Pulmonary artery endothelial cell (primary cell): ENCODE results near the gene CAMTA1. TPM values are rescaled to one million over a fixed set of nuclear protein-coding genes. Genes with fewer than 3 reads are reported as not detected.

Experiments used
- DNase-seq: peaks from one replicate; pipeline ENCODE4 v3.0.0-alpha.2; 2011; ENCODE audit warnings: low read depth, low spot score
- total RNA-seq: library from RNA; depleted of rRNA; stranded (reverse); fragments of >200 nt; gene quantifications from 2 replicates; pipeline ENCODE4 v1.2.3, GENCODE V29; 2014

Gene CAMTA1
- total RNA-seq, 1 donor from 2014 or later = 54.0 TPM

DNA sequence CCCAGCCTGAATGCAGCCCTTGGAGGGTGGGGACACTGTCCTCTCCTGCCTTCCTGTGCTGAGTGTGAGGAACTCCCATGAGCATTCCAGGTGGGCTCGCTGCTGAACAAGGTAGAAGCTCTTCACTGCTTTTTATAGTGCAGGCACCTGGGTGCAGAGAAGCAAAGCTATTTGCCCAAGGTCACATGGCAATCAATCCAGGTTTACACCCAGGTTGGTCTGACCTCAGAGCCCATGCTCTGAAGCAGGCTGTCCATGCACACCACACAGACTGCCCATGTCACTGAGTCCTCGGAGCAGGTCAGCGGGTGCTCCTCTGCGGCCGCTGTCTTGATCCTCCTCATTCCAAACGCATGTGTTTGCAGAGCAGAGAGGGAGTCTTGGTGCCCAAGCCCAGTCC is 662.5 kb downstream of the CAMTA1 start:
- no peak for DNase-seq

DNA sequence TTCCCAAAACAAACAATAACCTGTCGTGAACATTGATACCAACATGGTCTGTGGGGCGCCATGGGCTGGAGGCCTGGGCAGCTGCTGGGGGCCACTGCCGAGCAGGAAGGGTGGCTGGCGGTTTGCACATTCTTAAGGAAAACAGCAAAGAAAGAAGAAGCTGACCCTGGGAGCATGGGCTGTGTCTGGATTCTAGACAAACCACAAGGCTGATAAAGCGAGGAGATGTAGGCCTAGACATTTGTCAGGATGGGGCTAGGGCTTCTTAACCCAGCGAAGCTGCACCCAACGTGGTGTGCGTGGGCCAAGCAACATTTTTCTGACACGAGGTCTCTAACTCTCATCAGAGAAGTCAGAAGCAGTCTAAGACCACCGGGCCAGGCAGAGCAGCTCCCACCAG is 663.7 kb downstream of the CAMTA1 start:
- no peak for DNase-seq

DNA sequence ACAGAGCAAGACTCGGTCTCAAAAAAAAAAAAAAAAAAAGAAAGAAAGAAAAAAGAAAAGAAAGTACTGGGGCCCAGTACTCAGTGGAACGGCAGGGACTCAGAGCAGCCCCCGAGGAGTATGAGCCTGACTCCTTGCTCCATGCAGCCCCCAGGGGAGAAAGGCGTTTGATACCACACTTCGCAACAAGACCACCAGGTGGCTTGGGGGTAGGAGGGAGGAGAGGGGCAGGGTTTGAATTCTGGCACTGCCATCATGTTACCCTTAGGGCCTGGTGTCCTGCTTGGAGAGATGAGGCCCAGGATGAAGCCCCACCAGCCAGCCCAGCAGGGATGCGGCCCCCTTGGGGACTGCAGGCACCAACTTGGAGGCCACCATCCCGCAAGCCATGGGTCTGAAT is 664.5 kb downstream of the CAMTA1 start:
- no peak for DNase-seq

DNA sequence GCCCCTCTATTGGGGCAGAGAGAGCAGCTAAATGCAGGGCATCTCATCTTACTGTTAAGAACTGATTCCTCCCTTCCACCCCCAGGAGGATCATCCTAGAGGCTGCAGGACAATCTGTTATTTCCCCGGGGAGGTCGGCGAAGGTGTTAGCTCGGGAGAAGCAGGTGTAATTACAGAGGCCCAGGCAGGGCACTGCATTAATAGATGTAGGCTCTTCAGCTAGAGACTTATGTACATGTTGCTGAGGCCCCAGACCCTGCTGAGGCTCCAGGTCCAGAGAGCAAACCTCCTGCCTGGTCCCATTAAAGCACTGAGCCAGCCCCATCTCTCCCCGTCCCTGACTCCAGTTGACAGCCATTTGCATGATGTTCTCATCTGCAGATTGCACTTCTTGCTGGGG is 665.6 kb downstream of the CAMTA1 start:
- DNase-seq = no peak

DNA sequence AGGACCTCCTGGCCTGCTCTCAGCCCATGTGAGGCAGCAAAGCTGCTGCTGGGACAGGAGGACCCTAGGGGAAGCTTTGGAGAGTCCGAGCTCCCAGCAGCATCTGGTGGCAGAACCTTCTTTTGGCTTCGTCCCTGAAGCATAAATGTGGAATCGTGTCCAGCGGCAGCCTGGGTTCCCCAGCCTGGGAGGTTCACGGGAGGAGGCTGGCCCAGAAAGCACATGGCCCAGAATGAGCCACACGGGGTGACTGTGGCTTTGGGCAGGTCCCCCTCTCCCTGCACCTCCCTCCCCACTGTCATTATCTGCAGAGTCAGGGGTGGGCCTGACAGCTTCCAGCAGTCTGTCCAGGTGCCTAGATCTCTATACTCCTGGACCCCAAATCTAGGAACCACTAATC is 667.8 kb downstream of the CAMTA1 start:
- no peak for DNase-seq

DNA sequence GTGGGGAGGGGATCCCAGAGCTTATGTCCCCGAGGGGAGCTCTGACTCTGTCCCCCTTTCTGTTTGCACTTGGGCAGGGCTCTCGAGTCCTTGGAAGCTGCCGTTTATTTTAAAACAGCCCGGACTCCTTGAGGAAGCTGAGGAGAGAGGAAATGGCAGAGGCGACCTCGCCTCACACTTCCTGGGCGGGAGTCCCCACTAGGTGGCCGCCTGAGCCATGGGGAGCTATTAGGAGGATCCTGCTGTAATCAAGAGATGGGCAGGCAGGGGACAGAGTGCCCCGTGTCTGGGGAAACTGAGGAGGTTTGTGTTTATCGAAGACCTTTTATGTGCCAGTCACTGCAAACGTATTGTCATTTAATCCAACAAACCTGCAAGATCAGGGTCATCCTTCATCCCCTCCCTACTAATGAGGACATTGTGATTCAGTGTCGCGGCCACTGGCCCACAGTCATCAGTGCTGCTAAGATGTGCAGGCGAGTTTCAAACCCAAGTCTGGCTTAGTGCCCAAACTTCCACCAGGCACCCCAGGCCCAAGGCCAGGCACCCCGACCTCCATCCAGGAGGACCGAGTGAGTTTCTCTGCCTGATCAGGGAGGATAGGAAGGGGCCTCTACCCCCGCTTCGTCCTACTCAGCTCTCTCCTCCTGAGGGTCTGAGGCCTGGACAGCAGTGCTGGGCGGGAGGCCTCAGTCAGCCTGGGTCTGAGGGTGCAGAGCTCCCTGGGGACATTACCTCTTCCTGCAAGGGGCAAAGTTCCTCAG is 669.0 kb downstream of the CAMTA1 start:
- no peak for DNase-seq

DNA sequence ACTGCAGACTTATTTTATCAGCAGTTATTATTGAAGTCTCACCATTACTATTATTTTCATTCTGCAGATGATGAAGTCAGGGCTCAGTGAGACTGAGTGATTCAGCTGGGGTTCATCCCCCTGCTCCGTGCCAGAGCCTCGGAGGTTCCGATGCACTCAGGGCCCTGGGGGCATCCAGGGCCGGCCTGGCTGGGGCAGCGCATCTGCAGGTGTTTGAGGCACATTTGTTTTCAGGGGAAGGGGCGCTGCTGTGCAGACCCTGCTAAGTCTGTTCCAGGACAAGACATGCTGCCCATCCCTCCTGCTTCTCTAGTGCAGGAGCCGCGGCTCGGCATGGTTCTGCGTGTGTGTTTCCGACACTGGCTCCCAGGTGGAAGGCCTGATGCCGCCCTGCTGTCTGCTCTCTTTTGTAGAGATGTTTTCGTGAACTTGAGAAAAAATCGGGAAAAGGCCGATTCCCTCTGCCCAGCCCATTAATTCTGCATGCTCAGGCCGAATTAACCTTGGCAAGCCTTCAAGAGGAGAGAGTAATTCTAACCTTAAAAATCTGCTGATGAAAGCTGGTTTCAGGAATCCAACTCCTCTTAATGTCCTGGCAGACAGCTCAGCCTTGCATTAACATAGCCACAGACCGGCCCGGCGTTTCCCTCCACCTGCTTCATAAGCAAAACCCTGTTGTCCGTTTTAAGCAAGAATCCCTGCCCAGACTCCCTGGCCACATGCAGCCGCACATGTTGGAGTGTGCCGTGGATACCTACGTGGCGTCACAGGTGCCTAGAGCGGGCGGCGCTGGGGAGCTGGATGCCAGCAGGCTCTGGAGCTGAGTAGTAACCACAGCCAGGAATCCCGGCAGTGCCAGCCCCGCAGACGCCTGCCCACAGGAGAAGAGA is 669.9 kb downstream of the CAMTA1 start:
- no peak for DNase-seq

DNA sequence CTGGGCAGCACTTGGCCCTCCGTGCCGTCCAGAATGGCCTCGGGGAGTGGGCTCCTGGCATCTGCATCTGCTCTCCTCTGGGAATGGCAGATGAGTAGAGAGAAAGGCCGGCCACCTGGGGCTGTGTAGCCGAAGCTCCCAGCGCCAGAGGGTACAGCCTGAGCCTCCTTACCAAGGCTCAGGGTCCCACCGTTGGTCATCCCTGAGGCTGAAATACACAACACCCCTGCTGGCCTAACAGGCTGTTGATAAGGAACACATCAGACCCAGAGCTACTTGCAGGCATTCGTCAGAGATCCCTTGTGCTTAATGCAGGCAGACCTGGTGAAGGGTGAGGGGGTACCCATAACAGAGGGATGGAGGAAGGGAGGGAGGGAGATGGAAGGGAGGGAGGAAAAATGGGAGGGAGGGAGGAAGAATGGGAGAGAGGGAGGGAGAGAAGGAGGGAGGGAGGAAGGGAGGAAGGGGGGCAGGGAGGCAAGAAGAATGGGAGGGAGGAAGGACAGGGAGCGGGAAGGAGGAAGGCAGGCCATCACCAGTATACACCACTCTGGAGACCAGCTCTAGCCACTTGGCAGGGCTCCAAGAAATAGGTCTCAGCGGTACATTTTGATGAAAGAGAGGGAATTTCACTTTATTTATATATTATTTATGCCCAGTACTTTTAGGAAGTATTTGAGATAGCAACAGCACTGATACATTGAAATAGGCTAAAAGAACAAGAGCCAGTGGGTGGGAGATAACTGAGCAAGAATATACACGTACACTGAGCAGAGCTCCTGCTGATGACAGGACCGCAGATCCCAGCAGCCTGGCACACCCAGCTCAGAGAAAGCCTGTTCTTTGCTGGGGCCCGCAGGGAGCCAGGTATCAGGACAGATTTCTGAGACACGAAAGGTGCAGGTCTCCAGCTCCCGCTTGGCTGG is 670.8 kb downstream of the CAMTA1 start:
- DNase-seq = no peak

DNA sequence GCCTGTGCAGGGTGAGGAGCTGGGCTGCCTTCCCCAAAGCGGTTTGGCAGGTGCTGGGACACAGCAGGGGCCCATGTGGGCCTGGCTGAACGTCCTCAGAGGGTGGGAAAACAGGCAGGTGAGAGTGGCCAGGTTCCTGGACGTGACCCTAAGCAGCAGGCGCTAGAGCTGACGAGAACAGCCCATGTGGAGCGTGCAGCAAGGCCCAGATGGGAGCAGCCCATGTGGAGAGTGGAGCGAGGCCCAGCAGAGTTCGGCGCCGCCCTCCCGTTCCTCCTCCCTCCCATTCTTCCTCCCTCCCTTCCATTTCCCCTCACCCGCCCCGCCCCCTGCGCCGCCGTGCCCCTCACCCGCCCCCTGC is 671.4 kb downstream of the CAMTA1 start:
- DNase-seq = no peak

DNA sequence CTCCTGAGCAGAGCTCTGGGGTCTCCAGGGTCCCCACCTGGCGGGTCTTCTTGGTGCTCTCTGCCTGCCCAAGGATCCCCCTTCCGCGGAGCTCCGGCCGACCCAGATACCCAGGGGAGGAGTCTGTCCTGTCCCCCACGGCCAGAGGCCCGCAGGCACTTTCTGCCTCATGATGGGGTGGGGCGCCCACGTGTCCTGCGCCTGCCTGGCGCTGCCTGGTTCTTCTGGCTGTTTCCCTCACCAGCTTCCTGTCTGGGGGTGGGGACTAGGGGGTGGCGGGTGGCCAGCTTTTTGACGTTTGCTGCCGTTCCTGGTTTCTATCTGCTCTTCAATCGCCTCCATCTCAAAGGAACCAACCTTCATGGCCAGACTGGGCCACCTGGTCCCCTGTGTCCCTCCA is 672.6 kb downstream of the CAMTA1 start:
- DNase-seq = no peak

DNA sequence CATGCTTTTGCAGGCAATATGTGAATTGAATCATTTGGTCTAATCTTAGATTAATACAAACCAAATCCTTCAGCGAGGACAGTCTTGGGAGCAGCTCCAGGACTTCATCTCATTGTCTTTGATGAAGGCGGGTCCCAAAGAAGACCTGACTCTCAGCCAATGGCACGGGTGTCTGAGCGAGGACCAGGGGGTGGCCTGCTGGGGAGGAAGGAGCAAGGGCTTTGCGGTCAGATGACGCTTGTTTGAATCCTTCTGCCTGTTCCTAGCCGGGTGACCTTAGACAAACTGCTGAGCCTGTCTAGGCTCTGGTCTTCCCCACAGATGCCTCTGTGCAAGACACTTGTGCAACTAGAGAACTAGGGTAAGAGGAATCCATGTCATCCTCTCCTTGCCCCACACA is 673.7 kb downstream of the CAMTA1 start:
- no peak for DNase-seq

DNA sequence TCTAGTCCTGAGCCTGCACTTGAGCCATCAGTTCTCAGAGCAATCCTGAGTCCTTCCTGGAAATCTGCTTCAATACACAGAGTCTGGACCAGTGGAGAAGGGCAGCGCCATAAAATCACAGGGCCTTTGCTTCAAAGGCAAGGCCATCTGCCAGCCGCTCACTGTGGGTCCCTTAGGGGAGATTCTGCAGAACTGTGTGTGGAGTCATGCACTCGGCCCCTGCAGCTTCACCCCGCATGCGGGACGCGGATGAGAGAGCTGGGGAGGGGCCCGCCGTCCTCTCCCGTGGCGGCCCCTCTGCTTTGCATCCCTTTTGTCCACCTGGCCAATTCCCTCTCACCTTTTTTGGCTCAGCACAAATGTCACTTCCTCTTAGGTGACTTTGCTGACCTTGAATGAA is 674.7 kb downstream of the CAMTA1 start:
- no peak for DNase-seq

DNA sequence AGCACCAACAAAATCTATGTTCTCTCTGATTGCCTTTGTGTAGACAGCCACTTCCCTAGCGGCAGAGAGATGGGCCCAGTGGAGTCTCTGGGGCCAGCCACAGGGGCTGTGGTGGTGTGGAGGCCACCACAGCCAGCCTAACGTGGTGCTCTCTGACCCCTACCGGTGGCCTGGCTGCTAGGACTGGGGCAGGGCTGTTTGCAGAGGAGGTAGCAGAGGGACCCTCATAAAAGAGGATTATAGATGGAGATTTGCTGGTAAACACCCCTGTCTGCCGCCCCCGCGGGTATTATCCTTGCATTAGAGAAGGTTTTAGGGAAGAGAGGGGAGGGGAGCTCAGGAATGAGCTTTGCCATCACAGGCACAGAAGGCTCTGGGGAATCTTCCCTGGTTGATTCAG is 675.6 kb downstream of the CAMTA1 start:
- DNase-seq = no peak

DNA sequence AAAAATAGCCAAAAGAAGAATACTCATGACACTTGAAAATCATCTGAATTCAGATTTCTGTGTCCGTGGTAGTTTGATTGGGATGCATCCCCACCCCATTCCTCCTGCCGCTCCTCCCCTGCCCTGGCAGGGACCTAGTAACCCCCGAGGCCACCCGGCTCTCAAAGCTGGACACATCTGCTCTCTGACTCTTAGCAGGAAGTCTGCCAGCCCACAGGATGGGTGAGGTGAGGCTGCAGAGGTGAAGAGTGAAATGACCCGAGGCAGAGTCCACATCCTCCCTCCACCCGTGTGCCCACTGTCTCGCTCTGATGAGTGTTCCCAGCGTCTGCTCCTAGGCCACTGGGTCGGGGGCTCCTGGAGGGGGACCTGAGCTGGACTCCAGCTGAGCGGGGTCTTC is 677.4 kb downstream of the CAMTA1 start:
- no peak for DNase-seq

DNA sequence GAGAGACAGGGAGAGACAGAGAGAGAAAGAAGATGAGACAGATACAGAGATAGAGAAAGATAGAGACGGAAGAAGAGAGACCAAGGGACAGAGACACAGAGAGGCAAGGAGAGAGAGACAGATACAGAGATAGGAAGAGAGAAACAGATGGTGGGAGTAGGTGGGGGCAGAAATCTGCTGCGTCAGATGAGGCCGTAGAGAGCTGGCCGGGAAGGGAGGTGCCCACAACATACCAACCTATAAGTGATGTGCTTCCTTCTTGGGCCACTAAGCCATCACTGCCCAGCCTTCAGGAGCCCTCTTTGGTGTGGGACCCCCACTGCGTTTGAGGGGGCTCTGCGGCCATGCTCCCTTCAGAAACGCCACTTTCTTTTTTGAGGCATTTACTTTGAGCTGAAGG is 678.3 kb downstream of the CAMTA1 start:
- no peak for DNase-seq

DNA sequence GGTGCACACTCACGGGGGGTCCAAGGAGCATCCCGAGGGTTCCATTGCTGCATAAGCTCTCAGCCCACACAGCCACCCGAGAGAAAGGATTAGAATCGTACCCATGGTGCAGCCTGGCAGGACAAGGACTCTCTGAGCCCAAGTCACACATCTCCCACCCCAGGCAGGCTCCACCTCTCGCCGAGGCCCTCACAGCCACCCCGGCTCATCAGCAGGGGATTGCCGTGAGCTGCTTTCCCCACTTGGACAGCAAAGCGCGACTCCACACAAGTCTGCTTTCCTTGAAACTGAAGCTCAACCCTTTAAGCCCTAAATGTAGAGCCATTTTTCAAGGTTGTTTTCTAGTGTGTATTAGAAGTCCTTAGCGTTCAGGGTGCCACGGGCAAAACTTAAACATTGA is 679.5 kb downstream of the CAMTA1 start:
- DNase-seq = no peak

DNA sequence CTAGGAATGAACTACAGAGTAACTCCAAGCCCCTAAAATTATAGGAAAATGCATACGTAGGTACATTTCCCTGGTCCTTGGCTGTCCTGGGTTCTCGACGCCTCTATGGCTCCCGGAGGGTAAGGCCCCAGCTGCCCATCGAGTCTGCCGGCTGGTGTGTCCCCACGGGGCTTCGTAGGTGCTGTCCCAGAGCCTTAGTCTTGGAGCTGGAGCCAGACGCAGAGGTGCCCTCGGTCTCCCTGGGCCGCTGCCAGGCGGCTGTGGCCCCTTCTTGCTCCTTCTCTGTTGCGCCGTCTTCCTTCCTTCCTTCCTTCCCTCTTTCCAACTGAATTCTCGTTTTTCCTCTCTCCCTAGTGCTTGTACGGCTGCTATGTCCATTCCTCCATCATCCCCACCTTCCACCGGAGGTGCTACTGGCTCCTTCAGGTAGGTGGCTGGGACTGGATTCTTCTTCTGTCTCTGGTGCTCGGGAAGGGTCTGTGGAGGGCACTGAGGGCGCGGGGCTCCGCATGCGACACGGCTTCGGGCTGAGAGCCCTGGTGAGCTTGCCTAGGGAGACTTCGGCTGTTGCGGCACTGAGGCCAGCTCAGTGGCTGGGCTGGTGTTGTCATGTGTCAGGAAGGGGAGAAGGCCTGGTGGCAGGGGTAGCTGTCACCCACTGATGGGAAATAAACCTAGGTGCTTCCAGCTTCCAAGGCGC is 682.4 kb downstream of the CAMTA1 start:
- no peak for DNase-seq

DNA sequence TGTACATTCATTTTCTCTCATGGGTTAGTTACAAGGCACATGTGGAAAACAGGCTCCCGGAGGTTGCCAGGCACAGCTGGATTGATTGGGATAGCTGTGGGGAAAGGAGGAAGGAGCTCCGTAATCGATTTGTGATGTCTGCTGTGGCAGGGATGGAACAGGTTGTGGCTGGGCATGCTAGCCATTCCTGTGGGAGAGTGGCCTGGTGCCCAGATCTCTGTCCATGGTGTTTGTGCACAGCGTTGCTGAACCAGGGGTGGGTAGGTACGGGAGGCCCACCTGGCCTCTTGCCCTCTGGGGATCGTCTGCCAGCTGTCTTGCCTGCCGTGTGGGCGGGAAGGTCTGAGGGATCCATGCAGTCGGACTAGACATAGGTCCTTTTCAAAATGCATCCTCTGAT is 683.0 kb downstream of the CAMTA1 start:
- DNase-seq = no peak

DNA sequence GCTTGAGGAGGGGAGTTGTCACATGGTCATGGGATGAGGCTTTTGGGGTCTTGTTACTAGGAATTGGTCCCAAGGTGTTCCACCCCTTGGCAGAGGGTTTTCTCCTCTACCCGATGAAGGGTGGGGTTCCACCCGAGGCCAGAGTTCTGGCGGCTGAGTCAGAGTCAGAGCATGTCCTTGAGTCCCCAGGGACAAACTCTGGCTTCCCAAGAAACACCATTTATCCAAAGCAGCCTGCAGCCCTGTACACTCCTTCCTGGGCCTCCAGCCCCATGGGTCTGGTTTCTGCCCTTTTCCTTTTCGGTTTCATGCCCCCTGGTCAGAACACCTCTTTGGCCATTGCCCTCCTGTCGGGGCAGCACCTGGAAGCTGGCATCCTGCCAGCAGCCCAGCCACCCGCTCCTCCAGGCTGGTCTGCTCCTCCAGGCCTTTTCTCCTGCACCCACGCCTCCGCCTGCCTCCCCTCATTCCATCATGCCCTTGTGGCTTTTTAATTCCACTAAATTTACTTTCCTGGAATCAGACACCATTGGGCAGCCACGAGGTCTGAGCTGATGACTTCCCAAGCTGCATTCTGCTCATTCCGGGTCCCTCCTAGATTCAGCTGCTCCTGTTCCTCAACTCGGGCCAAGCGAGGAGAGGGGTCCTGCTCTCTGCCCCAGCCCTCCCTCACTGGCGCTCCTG is 684.1 kb downstream of the CAMTA1 start:
- no peak for DNase-seq

DNA sequence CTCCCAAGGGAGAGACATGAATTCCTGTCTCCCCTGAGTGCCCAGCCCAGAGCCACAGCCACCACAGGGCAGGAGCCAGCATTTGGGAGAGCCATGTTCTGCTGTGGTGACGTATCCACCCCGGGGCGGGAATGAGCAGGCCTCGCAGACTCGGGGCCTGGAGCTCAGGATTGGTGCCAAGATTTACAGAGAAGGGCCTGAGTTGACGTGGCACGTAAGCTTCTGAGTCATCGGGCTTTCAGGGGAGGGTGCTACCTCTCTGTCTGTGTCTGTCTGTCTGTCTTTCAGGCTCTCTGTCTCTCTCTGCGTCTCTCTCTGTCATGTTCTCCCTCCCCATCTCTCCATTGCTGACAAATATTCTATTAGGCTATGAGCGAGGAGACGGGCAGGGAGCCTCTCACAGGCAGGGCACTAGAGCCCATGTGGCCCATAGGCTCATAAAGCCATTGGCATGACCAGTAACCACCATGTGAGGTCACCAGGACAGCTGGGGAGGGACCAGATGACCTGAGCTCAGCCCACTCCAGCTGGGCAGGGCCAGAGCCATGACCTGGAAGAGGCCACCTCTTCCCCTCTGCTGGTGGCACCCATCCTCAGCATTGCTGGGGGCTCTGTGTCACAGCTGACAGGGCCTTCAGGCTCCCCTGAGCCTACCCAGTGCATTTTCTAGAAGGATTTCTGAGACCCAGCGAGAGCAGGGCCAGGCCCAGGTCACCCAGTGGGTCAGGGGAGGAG is 685.8 kb downstream of the CAMTA1 start:
- DNase-seq = peak; percentile 67
